HTERT RPE-1 (cell line): Measurements from ENCODE around the gene FMO2.
"Not testable (repeated sequence)": the region's sequence is repeated elsewhere in the genome, so short reads cannot be mapped to it uniquely, and the experiment has no call there.

Experiments used
- in situ Hi-C: fragments of 300-500 bp; cut with MboI; formaldehyde crosslinking; loops from 4 replicates; pipeline ENCODE4 v1.14.3; 2020; ENCODE audit warnings: low sequenced_read_pairs

The FMO2 gene

DNA sequence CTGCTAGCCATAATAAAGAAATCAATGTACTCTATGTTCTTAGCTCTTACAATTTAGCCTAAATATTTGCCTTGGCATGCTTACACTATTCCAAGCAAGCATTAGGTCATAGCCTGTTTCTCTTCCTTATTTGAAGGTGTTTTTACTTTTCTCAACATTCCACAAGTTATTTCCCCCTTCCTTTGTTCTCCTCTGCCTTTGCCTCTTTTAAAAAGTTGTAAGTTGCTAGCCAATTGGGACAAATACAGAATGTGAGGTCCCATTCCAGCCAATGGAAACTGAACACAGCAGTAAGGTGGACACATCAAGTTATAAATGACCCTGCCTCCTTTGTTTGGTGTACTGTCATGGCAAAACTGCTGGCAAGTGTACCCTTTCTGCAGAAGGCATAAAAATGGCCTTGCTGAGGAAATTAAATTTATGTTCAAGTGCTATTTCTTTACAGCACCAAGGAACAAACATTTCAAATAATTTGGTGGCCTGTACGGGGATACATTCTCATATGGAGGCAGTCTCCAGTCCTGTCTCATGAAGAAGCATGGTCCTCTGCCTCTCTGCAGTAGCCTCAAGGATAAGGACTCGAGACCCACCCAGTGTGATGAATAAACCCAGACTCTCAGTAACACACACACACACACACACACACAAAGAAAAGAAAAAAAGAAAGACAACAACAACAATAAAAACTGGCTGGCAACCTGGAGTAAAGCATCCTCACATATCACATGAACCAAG lies 34.4 kb downstream of the FMO2 start:
- in situ Hi-C loops, result no loop called here

DNA sequence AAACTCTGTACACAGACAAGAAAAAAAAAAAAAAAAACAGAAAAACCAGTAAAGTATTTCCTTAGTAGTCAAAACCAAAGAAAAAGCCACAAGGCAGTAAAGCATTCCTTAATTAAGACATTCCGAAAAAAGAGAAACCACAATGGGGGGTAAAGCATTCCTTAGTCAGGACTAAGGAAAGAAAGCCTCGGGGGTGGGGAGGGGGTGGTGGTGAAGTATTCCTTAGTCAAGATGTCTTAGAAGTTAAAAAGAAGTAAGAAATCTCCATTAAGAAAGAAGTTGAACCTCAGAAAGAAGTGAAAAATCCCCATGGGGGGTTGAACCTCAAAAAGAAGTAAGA lies 35.0 kb downstream of the FMO2 start:
- in situ Hi-C loops, result no loop called here

DNA sequence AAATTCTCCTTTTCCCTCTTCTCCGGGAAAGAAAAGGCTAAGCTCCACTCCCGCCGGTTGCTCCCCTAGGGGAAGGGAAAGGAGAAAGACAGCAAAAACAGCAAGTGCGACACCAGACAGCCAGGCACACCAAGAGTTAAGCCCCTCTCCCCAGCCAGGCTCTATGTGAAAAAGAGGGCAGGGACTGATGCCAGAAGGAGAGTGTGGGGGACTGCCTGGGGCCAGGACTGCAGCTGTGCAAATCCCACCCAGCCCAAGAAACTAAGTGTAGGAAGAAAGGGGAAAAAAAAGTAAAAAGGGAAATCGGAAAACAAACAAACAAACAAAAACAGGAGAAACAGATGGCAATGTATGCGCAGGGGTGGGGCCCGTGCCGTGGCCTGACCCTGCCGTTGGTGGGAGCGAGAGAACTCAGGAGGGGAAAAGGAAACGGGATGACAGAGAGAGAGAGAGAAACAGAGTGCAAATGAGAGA lies 35.5 kb downstream of the FMO2 start:
- in situ Hi-C loops, result no loop called here

DNA sequence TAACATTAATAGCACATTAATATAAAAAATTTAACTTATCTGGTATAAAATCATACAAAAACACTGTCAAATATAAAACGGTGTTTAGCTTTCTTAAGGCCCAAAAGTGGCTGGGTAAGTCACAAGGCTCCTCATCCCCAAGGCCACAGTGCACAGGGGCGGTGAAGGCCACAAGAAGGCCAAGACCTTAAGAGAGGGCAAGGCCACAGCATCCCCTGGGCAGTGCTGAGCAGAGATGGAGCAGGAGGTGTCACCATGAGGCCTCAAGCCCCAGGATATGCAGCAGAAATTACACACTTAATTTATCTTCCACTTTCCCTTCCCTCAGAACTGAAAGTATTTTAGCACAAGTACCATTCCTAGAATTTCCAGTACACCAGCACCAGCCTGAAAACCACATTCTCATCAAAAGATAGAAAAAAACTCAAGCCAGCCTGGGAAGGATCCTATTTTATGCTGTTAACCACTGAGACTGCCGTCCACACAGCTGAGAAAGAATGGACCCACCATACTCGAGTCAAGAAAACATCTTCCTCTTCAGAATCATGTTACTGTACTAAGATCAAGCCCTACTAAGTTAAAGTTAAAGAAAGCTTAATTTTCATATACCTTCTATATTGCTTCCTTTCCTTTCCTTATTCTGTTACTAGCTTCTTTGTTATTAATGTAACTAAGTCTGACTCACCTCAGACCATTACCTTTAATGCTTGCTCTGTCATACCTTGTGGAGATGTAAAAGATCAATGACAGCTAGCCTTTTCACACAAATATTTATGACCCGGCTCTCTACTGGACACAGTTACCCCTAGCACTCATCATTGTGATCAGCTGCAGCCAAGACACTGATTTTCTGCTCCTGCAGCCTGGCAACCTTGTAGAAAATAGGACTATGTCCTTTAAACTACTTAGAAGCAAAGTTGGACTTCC lies 36.8 kb downstream of the FMO2 start:
- in situ Hi-C loops, result no loop called here

DNA sequence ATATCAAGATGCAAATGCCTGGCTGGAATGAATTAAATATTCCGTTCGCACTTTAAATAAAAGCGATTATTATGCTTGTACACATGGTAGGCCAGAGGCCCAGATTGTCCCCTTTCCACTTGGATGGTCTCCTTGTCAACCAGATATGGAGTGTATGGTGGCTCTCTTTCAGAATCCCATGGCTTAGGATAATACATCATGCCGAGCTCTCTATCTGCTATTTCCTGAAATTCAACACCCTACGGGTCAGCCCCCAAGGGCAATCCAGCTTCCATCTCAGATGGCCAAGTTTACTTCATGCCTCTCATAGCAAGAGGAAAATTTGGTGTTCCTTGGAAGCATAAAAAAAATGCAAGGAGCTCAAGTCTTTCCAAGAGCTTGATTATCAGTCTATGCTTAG lies 37.8 kb downstream of the FMO2 start:
- in situ Hi-C loops, result no loop called here

DNA sequence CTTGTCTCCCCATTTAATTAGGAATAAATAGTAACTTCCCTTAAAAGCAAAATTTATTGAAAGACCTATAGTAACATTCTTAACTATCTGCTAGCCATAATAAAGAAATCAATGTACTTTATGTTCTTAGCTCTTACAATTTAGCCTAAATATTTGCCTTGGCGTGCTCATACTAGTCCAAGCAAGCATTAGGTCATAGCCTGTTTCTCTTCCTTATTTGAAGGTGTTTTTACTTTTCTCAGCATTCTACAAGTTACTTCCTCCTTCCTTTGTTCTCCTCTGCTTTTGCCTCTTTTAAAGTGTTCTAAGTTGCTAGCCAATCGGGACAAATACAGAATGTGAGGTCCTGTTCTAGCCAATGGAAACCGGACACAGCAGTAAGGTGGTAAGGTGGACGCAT lies 39.2 kb downstream of the FMO2 start:
- in situ Hi-C loops, result not testable (repeated sequence)

DNA sequence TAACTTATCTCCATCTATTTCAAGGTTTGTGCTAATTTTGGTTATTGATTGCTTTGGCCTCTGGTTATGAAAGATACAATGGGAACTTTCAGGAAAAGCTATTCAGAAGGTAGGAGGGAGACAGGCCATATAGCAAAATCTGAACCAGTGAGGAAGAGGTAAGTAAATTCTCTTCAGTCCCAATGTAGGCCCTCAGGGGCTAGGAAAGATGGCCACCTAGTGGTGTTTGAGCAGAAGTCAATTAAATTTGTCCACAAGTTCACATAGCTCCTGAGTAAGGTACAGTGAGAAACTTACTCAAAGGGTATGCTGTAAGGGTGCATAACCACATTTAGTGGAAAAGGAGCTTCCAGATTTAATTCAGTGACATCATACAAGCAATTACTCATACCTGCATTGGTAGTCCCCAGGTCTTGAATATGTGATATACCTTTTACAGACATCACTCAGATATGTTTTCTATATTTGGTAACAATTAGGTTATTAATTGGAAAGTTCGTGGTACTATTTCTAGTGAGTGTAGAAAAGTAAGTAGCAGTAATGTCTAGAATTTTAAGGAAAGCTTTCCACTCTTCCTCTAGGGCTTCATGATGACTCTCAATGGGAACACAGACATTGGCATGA lies 41.8 kb downstream of the FMO2 start:
- in situ Hi-C loops, result no loop called here

DNA sequence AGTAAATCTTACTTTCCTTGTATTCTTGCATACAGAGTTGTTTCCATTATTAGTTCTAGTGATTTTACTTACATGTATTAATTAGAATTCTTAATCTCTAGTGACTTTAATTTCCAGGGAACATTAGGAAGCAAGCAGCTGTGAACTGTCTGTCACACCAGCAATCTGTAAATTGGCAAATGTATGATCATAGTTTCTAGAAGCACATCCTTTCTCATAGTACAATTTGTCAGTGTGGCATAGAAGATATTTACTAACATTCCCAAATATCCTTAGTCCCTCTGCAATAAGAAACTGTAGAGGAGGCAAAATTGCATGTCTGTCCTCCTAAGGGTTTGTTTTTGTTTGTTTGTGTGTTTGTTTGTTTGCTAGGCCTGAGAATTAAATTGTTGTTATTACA lies 46.2 kb downstream of the FMO2 start:
- in situ Hi-C loops, result no loop called here

DNA sequence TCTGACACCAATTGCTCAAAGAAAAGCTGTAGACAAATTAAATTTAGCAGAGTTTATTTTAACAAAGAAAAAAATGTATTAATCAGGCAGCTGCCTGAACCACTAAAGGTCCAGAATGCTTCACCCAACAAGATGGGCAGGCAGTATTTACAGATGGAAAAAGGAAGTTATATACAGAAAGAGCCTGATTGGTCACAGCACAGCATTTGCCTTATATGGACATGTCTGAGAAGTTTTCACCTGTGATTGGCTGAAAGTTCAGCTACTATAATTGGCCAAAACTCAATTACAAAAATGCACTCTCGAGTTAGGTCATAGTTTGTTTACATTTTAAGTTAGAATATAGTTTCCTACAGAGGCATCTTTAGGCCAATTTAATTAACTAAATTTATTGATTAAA lies 48.1 kb downstream of the FMO2 start:
- in situ Hi-C loops, result no loop called here

DNA sequence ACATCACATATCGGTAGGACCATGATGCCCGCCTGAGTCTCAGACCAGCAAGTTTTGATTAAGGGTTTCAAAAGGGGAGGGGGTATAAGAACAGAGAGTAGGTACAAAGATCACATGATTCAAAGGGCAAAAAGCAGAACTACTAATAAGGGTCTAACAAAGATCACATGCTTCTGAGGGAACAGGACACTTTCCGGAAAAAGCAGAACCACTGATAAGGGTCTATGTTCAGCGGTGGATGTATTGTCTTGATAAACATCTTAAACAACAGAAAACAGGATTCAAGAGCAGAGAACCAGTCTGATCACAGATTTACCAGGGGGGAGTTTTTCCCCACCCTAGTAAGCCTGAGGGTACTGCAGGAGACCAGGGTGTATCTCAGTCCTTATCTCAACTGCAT lies 51.1 kb downstream of the FMO2 start:
- in situ Hi-C loops, result not testable (repeated sequence)

DNA sequence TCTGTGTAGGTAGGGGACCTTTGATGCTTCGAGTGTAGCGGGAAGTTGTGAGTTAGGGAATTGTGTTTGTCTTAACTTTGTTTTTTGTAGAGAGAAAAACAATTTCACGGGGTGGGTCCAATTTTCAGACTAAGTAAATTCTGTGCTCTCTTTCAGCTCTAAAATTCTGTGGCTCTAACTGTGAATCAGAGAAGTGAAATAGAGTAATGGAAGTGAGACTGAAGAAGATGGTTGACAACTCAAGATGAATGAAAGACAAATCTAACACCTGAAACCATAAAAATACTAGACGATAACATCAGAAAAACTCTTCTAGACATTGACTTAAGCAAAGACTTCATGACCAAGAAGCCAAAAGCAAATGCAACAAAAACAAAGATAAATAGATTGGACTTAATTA lies 58.8 kb downstream of the FMO2 start:
- in situ Hi-C loops, result no loop called here

DNA sequence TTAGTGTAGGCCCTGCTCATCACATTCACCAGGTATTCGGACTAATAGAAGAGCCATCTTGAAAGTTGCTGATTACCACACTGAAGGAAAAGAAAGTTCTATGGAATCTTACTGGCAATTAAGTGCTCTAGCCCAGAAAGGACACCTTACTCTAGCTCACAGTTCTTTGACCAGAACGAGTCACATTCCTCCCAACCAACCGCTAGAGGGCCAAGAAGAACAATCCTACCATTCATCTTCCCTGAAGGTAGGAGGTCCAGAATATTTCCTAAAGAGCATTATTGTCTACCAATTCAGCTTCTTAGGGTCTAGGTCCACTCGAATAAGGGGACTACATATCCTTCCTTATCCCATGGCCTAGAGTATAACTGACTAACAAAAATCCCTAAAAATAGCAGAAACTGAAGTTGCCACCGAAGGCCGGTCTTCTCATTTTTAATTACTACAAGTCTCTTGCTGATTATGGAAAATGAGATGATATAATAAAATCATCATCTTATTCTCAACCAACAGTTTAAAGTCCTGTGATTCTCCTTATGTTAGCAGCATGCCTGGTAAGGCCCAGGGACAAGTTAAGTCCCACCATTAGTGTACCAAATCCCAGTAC lies 60.5 kb downstream of the FMO2 start:
- in situ Hi-C loops, result no loop called here

DNA sequence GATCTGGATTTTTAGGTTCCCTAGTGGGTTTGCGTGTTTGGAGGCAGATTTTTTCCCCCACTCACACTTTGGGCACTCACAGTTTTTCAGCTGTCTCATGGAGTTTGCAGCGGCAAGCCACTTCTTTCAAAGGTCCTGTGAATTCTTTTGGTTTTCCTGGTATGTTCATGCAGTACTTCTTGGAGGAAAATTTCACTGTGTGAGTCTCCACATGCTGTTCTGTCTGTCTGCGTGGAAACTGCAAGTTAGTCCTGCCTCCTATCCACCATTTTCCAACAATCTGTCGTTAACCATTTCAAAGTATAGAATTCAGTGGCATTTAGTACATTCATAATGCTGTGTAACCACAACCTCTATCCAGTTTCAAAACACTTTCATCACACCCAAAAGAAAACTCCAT lies 62.4 kb downstream of the FMO2 start:
- in situ Hi-C loops, result no loop called here

DNA sequence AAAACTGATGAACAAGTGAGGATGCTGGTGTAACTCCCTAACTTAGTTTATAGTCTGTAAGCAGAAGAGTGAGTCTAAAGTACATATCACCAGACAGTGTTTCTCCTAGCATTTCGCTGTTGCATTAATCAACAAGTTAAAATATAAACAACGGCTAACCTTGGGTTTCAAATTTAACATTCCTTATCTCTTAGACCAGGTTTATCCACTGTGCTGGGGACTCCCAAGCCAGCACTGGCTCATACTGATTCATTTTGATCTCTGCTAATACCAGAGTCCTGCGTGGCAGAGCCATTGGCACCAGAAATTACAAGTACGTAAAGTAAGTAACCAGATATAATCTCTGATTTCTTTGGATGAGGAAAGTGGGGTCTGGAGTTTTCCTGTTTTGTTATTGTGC lies 63.2 kb downstream of the FMO2 start, which contains the start of gene FMO1:
Gene FMO1 (plus strand): TSS at position 193 of the 400 bp plus-strand sequence. CDS start 9,594 bp downstream, outside the sequence.
- in situ Hi-C loops, result no loop called here

DNA sequence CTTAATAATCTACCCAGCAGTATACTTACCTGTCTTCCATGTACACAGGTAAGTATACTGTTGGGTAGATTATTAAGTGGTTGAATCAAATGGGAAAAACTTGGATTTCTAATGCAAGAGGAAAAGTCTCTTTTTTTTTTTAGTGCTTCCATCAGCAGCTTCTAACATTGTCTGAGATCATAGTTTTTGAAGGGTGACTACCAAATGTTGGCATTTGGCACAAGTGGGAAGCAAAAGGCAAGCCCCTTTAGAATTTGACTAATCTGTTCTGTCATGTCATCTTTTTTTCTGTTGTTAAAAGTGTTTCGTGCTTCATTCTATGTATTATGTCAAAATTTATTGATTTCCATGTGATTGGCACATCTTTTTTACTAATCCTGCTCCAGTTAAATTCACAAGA lies 63.7 kb downstream of the FMO2 start:
- in situ Hi-C loops, result no loop called here

DNA sequence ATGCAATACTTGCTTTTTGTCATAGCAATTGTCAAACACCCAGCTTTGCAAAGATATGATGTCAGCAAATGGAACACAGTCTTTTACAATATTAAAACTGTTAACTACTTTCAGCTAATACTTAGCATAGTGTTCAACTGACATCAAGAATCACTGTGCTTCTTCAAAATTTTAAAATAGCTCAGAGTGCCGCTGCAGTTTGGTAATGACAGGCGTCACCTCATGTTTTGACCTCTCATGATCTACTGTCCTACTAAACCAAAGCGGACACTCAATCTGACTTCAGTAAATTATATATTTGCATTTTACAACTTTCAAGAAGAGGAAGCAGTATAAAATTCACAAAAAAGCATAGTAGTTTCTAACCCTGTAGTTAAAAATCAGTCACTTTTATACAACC lies 65.2 kb downstream of the FMO2 start:
- in situ Hi-C loops, result no loop called here

DNA sequence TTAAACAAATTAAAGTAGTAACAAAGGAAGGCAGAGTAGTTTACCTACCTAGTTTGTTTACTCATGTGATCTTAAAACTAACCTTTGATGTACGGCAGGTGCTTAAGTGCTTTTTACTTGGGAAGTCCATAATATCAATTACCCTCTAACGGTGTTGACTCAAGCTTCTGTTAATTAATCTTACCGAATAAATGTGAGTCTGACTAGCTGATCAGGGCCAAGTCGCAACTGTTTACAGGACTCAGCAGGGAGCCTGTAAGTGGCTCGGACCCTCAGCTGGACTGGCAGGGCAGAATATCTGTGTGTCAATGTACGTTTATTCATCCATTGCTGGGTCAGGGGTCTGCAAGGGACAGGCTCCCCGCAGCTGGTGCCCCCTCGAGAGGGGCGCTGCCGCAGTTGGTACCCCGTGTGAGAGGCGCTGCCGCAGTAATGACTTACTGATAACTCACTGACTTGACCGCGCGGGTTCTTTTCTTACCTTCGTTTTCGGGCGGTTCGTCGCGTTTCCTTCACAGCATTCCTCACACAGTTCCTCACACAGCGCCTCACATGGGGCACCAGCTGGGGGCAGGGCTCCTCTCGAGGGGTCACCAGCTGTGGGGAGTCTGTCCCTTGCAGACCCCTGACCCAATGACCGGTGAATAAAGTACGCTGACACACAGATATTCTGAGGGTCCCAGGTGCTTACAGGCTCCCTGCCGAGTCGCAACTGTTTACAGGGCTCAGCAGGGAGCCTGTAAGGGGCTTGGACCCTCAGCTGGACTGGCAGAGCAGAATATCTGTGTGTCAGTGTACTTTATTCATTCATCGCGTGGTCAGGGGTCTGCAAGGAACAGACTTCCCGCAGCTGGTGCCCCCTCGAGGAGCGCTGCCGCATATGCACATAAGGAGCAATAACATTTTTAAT lies 66.2 kb downstream of the FMO2 start:
- in situ Hi-C loops, result no loop called here

DNA sequence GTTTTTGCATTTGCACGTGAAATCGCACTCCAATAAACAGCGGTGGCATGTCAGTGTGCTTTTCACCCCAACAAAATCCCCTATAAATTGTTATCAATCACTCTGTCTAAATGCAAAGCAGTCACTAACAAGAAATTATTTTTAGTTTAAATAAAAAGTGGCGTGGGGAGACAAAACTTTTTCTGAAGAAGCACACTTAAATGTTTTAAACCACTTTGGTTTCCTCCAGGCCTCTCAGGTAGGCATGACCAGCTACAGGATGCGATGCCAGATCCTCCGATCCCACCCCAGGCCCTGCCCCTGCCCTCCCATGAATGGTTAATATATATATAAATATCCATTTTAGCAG lies 66.8 kb downstream of the FMO2 start:
- in situ Hi-C loops, result no loop called here

DNA sequence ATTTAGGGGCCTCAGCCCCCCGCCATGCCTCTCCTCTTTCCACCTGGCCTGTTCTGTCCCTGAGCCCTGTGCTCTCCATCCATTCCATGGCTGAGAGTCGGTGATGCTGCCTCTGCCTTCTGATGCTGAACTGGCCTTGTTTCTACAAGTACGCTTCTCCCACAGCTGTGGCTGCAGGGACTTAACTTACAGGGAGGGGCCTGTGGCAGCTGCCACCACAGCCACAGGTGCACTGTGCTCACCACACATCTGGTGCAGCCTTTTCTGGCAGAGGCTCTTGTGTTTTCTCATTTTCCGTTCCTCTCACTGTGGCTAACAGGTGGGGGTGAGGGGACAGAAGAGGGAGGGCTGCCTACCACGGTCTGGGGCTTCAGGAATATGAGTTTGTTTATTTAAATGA lies 67.4 kb downstream of the FMO2 start:
- in situ Hi-C loops, result no loop called here

DNA sequence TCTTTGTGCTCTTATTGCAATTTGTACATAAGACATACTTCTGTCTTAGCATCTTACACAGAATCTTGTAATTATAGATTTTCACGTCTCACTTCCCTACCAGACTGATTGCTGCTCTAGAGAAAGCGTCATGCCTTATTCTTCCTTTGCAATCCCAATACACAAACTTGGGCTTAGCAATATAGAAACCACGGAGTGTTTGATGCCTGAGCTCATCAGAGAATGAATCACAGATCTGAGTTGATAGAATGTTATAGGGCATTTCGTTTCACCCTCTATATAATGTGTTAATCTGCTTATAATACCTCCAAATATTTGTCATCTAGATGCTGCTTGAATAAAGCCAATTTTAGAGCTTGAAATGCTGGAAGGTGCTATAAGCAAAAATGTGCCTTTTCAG lies 69.8 kb downstream of the FMO2 start:
- in situ Hi-C loops, result no loop called here
